ENCODE measurements around the gene SLC4A5. TPM values are rescaled to one million over a fixed set of nuclear protein-coding genes. Genes with fewer than 3 reads are reported as not detected.
A peak's percentile ranks its signal among the peaks of the same experiment; 100 is the strongest.

SLC4A5 gene
- total RNA-seq, 4 donors from 2014 or later = 3.2 to 30.4 (median 4.2) TPM

- DNase-seq (ENCODE audit: low spot score in 2 of 2) = no peak
- Histone ChIP-seq H3K27ac (no peak overlapping the region), H3K9me3 (no peaks in the 10 kb centered on the region), H3K27me3 (no peaks in the 10 kb centered on the region), H3K4me3 (no peak overlapping the region), H3K4me1 (peaks cover 30% of the 10 kb centered on the region), H3K36me3 (peaks cover 30% of the 10 kb centered on the region)
- TF ChIP-seq, protein P1, sequence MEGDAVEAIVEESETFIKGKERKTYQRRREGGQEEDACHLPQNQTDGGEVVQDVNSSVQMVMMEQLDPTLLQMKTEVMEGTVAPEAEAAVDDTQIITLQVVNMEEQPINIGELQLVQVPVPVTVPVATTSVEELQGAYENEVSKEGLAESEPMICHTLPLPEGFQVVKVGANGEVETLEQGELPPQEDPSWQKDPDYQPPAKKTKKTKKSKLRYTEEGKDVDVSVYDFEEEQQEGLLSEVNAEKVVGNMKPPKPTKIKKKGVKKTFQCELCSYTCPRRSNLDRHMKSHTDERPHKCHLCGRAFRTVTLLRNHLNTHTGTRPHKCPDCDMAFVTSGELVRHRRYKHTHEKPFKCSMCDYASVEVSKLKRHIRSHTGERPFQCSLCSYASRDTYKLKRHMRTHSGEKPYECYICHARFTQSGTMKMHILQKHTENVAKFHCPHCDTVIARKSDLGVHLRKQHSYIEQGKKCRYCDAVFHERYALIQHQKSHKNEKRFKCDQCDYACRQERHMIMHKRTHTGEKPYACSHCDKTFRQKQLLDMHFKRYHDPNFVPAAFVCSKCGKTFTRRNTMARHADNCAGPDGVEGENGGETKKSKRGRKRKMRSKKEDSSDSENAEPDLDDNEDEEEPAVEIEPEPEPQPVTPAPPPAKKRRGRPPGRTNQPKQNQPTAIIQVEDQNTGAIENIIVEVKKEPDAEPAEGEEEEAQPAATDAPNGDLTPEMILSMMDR (IDR thresholded peaks at IDR 0.05) = no peak
- TF ChIP-seq EP300 (IDR thresholded peaks at IDR 0.05) = no peak
- TF ChIP-seq POLR2AphosphoS5 (IDR thresholded peaks at IDR 0.05) = no peak
- TF ChIP-seq POLR2A (IDR thresholded peaks at IDR 0.05) = no peak
- WGBS = 59% methylated on average over 6 of the region's 6 CpGs
Measured at GRCh38 chr2:74206180-74206688, 137.0 kb downstream of the SLC4A5 start.

DNA sequence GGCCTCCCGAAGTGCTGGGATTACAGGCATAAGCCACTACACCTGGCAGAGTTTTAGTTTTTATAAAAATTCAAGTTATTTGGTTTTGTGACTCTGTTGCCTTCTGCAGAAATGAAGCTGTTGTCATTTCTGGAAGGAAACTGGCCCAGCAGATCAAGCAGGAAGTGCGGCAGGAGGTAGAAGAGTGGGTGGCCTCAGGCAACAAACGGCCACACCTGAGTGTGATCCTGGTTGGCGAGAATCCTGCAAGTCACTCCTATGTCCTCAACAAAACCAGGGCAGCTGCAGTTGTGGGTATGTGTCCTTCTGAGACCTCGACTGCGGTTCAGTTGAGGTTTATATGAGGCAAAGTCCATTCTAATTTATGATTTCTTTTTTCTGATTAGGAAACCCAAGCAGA is 137.6 kb downstream of the SLC4A5 start:
- Histone ChIP-seq H3K36me3 (peaks cover 23% of the 10 kb centered on the region), H3K27me3 (no peaks in the 10 kb centered on the region), H3K27ac (no peak overlapping the region), H3K9me3 (no peaks in the 10 kb centered on the region), H3K4me3 (no peak overlapping the region), H3K4me1 (peaks cover 30% of the 10 kb centered on the region)
- TF ChIP-seq, protein P1 (IDR thresholded peaks at IDR 0.05) = no peak
- TF ChIP-seq EP300 (IDR thresholded peaks at IDR 0.05) = no peak
- no peak for TF ChIP-seq POLR2AphosphoS5 (IDR thresholded peaks at IDR 0.05)
- no peak for TF ChIP-seq POLR2A (IDR thresholded peaks at IDR 0.05)
- DNase-seq (ENCODE audit: low spot score in 2 of 2) = no peak
- 40% methylated on average over 6 of the region's 6 CpGs for WGBS

DNA sequence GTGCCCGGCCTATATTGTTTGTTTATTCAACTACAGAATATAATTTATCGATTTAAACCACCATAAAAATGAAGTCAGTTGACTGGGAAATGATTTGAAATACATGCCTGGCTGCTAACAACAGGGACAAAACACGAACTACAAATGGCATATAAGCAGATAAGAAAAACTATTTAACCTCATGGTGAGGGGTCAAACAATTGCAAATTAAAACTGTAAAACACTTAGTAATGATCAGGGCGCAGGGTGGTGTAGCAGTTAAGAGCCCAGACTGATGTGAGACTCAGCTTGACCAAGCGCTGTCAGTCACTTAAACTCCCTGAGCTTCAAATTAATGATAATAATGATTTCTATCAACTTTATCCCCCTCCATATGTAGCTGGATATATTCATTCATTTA is 138.1 kb downstream of the SLC4A5 start:
- Histone ChIP-seq H3K4me3 (no peak overlapping the region), H3K36me3 (peaks cover 22% of the 10 kb centered on the region), H3K27me3 (no peaks in the 10 kb centered on the region), H3K9me3 (no peaks in the 10 kb centered on the region), H3K4me1 (peaks cover 35% of the 10 kb centered on the region), H3K27ac (no peak overlapping the region)
- WGBS = 97% methylated on average over 5 of the region's 5 CpGs
- TF ChIP-seq EP300 (IDR thresholded peaks at IDR 0.05) = no peak
- DNase-seq (ENCODE audit: low spot score in 2 of 2) = no peak

- Histone ChIP-seq H3K27ac (no peak overlapping the region), H3K36me3 (peaks cover 18% of the 10 kb centered on the region), H3K9me3 (no peaks in the 10 kb centered on the region), H3K4me1 (peaks cover 40% of the 10 kb centered on the region), H3K27me3 (no peaks in the 10 kb centered on the region), H3K4me3 (no peak overlapping the region)
- DNase-seq (ENCODE audit: low spot score in 2 of 2) = no peak
- TF ChIP-seq EP300 (IDR thresholded peaks at IDR 0.05) (no peak), POLR2A (IDR thresholded peaks at IDR 0.05) (no peak), POLR2AphosphoS5 (IDR thresholded peaks at IDR 0.05) (no peak)
- TF ChIP-seq, protein P1 (IDR thresholded peaks at IDR 0.05) = no peak
- WGBS = 87% methylated on average over 3 of the region's 3 CpGs
Measured at GRCh38 chr2:74204436-74204835, 138.8 kb downstream of the SLC4A5 start.

DNA sequence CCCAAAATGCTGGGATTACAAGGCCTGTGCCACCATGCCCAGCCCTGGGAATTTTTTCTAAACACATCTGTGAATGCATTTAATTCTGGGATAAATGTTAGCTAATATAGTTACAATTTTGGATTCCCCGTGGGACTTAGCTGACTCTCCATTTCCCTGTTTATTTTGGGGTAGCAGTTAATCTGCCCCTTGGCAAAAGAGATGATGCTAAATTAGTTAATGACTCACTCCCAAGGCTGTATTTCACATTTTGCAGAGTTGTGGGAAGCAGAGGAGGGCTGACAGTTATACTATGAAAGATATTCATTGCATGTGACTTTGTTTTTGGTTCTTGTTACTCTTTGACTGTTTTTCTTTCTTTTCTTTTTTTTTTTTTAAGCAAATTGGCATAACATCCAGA is 141.6 kb downstream of the SLC4A5 start:
- Histone ChIP-seq H3K27ac (no peak overlapping the region), H3K27me3 (no peaks in the 10 kb centered on the region), H3K4me3 (no peak overlapping the region), H3K9me3 (no peaks in the 10 kb centered on the region), H3K36me3 (no peaks in the 10 kb centered on the region), H3K4me1 (peaks cover 54% of the 10 kb centered on the region)
- no peak for DNase-seq (ENCODE audit: low spot score in 2 of 2)
- TF ChIP-seq EP300 (IDR thresholded peaks at IDR 0.05) (no peak), POLR2AphosphoS5 (IDR thresholded peaks at IDR 0.05) (no peak), POLR2A (IDR thresholded peaks at IDR 0.05) (no peak)
- TF ChIP-seq, protein P1 (IDR thresholded peaks at IDR 0.05) = no peak
- 24% methylated on average over 1 of the region's 1 CpG for WGBS

DNA sequence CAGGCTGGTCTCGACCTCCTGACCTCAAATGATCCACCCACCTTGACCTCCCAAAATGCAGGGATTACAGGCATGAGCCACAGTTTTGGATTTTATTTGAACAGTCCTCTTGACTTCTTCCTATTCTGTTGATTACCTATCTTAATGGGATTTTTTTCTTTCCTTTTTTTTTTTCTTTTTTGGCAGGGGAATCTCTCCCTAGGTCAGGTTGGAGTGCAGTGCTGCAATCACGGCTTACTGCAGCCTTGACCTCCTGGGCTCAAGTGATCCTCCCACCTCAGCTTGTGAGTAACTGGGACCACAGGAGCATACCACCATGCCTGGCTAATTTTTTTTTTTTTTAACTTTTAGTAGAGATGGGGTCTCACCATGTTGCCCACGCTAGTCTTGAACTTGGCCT is 142.0 kb downstream of the SLC4A5 start:
- Histone ChIP-seq H3K9me3 (no peaks in the 10 kb centered on the region), H3K36me3 (no peaks in the 10 kb centered on the region), H3K4me1 (peaks cover 50% of the 10 kb centered on the region), H3K27ac (no peak overlapping the region), H3K27me3 (no peaks in the 10 kb centered on the region), H3K4me3 (peak overlapping the region; percentile 0)
- TF ChIP-seq POLR2A (IDR thresholded peaks at IDR 0.05) (no peak), POLR2AphosphoS5 (IDR thresholded peaks at IDR 0.05) (no peak), EP300 (IDR thresholded peaks at IDR 0.05) (no peak)
- TF ChIP-seq, protein P1 (IDR thresholded peaks at IDR 0.05) = no peak
- DNase-seq (ENCODE audit: low spot score in 2 of 2) = no peak
- 90% methylated on average over 3 of the region's 3 CpGs for WGBS
